ENCODE results near the gene SLC4A1AP. TPM values are rescaled to one million over a fixed set of nuclear protein-coding genes. Genes with fewer than 3 reads are reported as not detected.

Gene SLC4A1AP
- total and polyA plus RNA-seq, 2 of the 13 experiments (the other 11 are each of a cell fraction or from before 2014, with no cell fraction given), result 15.3 to 44.6 TPM

DNA sequence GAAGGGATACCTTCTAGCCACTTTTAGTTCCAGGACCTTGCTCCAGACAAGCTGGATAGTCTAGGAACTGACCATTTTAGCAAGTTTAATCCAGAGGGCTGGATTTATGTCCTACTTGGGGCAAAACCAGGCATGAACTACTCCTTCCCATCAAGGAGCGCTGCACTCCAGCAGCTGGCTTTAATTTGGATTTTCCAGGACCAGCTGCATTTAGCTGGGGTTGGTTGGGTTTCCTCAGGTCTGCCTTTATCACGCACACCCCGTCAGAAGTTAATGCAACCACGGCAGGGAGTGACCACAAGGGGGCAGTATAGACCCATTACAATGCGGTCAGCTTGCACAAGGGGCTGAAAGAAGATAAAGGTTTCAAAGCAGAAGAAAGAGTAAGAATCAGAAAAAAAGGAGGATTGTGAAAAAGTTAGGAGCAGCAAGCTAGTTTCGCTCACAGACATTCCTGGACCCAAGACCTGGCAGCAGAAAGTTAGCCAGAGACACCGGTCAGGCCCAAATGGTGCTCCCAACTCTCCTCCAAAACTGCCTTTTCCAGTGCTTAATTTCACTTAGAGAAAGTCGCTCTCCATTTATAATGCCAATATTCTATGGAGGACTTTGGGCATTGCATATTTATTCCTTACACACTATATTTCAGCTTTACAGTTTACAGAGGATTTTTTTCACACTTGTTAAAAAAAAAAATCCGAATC, 40.1 kb downstream of the SLC4A1AP start (continued):
- TF ChIP-seq FOSL2 (CRISPR knock-in tag; IDR thresholded peaks at IDR 0.05) (peak; percentile 39; the same call in 1 of the 2 replicates), MAZ (IDR thresholded peaks at IDR 0.05; ENCODE audit: borderline replicate concordance, low read depth, low read length) (no peak), MAZ (CRISPR knock-in tag; IDR thresholded peaks at IDR 0.05; ENCODE audit: low read depth) (no peak), ZMYM3 (CRISPR knock-in tag; IDR thresholded peaks at IDR 0.05) (no peak), ZNF562 (CRISPR knock-in tag; IDR thresholded peaks at IDR 0.05; ENCODE audit: borderline replicate concordance) (no peak), MYC (CRISPR knock-in tag; IDR thresholded peaks at IDR 0.05; ENCODE audit: borderline replicate concordance) (0 out of 2 replicates have a peak, but pooled peaks have one; percentile 14), ZNF430 (CRISPR knock-in tag; IDR thresholded peaks at IDR 0.05) (no peak), ZNF780A (CRISPR knock-in tag; IDR thresholded peaks at IDR 0.05) (no peak), MED8 (CRISPR knock-in tag; IDR thresholded peaks at IDR 0.05; ENCODE audit: insufficient replicate concordance) (no peak)

- no peaks in the 10 kb centered on the region for H3K79me2 ChIP-seq (ENCODE audit: insufficient read depth, low read length)
- H3K27me3 ChIP-seq (ENCODE audit: control insufficient read depth in 1 of 2, insufficient read depth in 2 of 2, low read length in 2 of 2), result no peaks in the 10 kb centered on the region
- DNase-seq (ENCODE audit: low spot score) (no peak), ATAC-seq (no peak), FAIRE-seq (no peak)
- peaks cover 55% of the 10 kb centered on the region for H3K4me1 ChIP-seq (ENCODE audit: insufficient read depth, low read length)
- no peaks in the 10 kb centered on the region for H3K9me3 ChIP-seq (ENCODE audit: low read length)
- WGBS (ENCODE audit: low lambda C conversion rate), result 79% methylated on average over 5 of the region's 5 CpGs
- no peak overlapping the region for H3K27ac ChIP-seq (ENCODE audit: extremely low read length, insufficient read depth, low read length)
- H3K4me3 ChIP-seq (replicated peaks in 1 of 3; ENCODE audit: insufficient read depth in 1 of 3, low read depth in 2 of 3, low read length in 3 of 3), result no peak overlapping the region
- ChIA-PET CTCF (ENCODE audit: low intra/inter-chr PET ratio, low total read pairs) (interaction anchor here (1.2 to 2.6 kb wide), 5 partner anchors 21 to 748 kb away, joined by 3 to 14 read pairs (median 11); no protein-coding TSS in a partner anchor), POLR2A (interaction anchor here (0.9 to 3.0 kb wide), 5 partner anchors 19 to 692 kb away, joined by 3 to 17 read pairs (median 3); no protein-coding TSS in a partner anchor)
- no peak overlapping the region for H3K9ac ChIP-seq (ENCODE audit: insufficient read depth, low read depth, low read length)
- in situ Hi-C loops (cut with HindIII; ENCODE audit: extremely low pct_ligation_motif_present, low pct_unique_long_range_greater_than_20kb), result loop anchor here (10.0 kb wide), 1 partner anchor 690 kb away; the partner anchor contains the start of gene FOSL2
- intact Hi-C loops (cut with micrococcal nuclease; ENCODE audit: unreplicated experiment), result loop anchor here (5.0 to 10.0 kb wide), 2 partner anchors 68 to 860 kb away; partner anchors contain the start of gene MRPL33
- H3K36me3 ChIP-seq (replicated peaks in 1 of 2; ENCODE audit: control insufficient read depth in 1 of 2, insufficient read depth in 2 of 2, low read length in 2 of 2), result no peaks in the 10 kb centered on the region
- no TSS peak for BruUV-seq (replicated peaks)
- TF ChIP-seq RXRA (CRISPR knock-in tag; IDR thresholded peaks at IDR 0.05) (no peak), ZNF547 (CRISPR knock-in tag; IDR thresholded peaks at IDR 0.05) (no peak), CEBPB (IDR thresholded peaks at IDR 0.05; ENCODE audit: borderline replicate concordance, low read depth, low read length) (0 out of 2 replicates have a peak, but pooled peaks have one; percentile 1), ZNF883 (CRISPR knock-in tag; IDR thresholded peaks at IDR 0.05; ENCODE audit: not compliant biosample characterization) (no peak), ATF7 (IDR thresholded peaks at IDR 0.05) (peak; percentile 28; the same call in 1 of the 2 replicates), ATF7 (CRISPR knock-in tag; IDR thresholded peaks at IDR 0.05) (no peak)
- H4K20me1 ChIP-seq (ENCODE audit: insufficient read depth, low read length), result no peaks in the 10 kb centered on the region
- H2AFZ ChIP-seq (ENCODE audit: low read length), result no peak overlapping the region
- no peak overlapping the region for H3K4me2 ChIP-seq (ENCODE audit: low read depth, low read length)
Observed at GRCh38 chr2:27704342-27704876, 40.7 kb downstream of the SLC4A1AP start.

All from HepG2 (cell line).